PC-9 (cell line): ENCODE measurements around the gene MRTO4. TPM values are rescaled to one million over a fixed set of nuclear protein-coding genes. Genes with fewer than 3 reads are reported as not detected.

Experiments used
- Bru-seq: library from RNA; stranded (reverse); fragments of 400-500 nt; gene quantifications from one replicate; lab custom pipeline; 2021; lab: Mats Ljungman, UMichigan
- BruChase-seq, 2 experiments: library from RNA; stranded (reverse); fragments of 400-500 nt; gene quantifications; one replicate each; lab custom pipeline; 2021; lab: Mats Ljungman, UMichigan
- BruUV-seq: library from RNA; stranded (reverse); fragments of 400-500 nt; replicated peaks from 2 replicates; lab custom pipeline; 2021; lab: Mats Ljungman, UMichigan
- CTCF ChIA-PET: fragments of 300-600 bp; sonication (Branson Sonifier 250); formaldehyde crosslinking; loops from one replicate; lab custom pipeline; 2022; ENCODE audit warnings: antibody characterized with exemption; lab: Charles Lee
- POLR2A ChIA-PET: fragments of 300-600 bp; sonication (Branson Sonifier 250); formaldehyde crosslinking; loops from one replicate; lab custom pipeline; 2022; ENCODE audit warnings: antibody characterized with exemption; ENCODE audit not compliant: unreplicated experiment; lab: Charles Lee
- DNase-seq, 2 experiments: peaks; one replicate each; pipeline versions ENCODE4 v3.0.0 to v3.0.0-alpha.2; 2015 to 2022; ENCODE audit warnings: mixed read lengths in 1 of 2
- H2AFZ ChIP-seq: fragments of 200-600 bp; sonication (generic); 2 replicates; pipeline ENCODE4 v1.8.1; 2017; ENCODE audit warnings: antibody characterized with exemption
- H3F3A ChIP-seq: fragments of 200-600 bp; sonication (generic); 2 replicates; pipeline ENCODE4 v1.8.1; 2017; ENCODE audit warnings: antibody characterized with exemption, mild to moderate bottlenecking, low read depth; ENCODE audit not compliant: insufficient read depth
- H3K27ac ChIP-seq: fragments of 200-600 bp; sonication (generic); 2 replicates; pipeline ENCODE4 v1.6.1; 2016; ENCODE audit warnings: mixed run types
- H3K27me3 ChIP-seq: fragments of 200-600 bp; sonication (generic); 2 replicates; pipeline ENCODE4 v1.6.1; 2016; ENCODE audit warnings: low read depth, mixed run types; ENCODE audit not compliant: insufficient read depth
- H3K36me3 ChIP-seq: fragments of 200-600 bp; sonication (generic); 2 replicates; pipeline ENCODE4 v1.6.1; 2016; ENCODE audit warnings: low read depth, mixed run types
- H3K4me1 ChIP-seq: fragments of 200-600 bp; sonication (generic); replicated peaks from 2 replicates; pipeline ENCODE4 v1.6.1; 2016; ENCODE audit warnings: mixed run types; ENCODE audit not compliant: insufficient read depth
- H3K4me2 ChIP-seq: fragments of 200-600 bp; sonication (generic); 2 replicates; pipeline ENCODE4 v1.6.1; 2017; ENCODE audit warnings: mixed run types
- H3K4me3 ChIP-seq: fragments of 200-600 bp; sonication (generic); 2 replicates; pipeline ENCODE4 v1.6.1; 2016; ENCODE audit warnings: mixed run types
- H3K79me2 ChIP-seq: fragments of 200-600 bp; sonication (generic); 2 replicates; pipeline ENCODE4 v1.6.1; 2017; ENCODE audit warnings: low read depth, mixed run types
- H3K9me2 ChIP-seq: fragments of 200-600 bp; sonication (generic); 2 replicates; pipeline ENCODE4 v1.8.1; 2017; ENCODE audit warnings: mild to moderate bottlenecking; ENCODE audit not compliant: insufficient read depth
- H3K9me3 ChIP-seq: fragments of 200-600 bp; sonication (generic); 2 replicates; pipeline ENCODE4 v1.8.1; 2016; ENCODE audit warnings: low read depth; ENCODE audit not compliant: insufficient read depth
- H4K20me1 ChIP-seq: fragments of 200-600 bp; sonication (generic); 2 replicates; pipeline ENCODE4 v1.8.1; 2017; ENCODE audit not compliant: insufficient read depth
- EZH2 ChIP-seq: fragments of 200-600 bp; sonication (generic); IDR thresholded peaks from 2 replicates; pipeline ENCODE4 v1.8.0; 2017; ENCODE audit warnings: antibody characterized with exemption, low read depth
- intact Hi-C: fragments of 100-400 bp; cut with micrococcal nuclease; formaldehyde crosslinking; loops from one replicate; pipeline ENCODE4 v1.10.0; 2022; ENCODE audit not compliant: unreplicated experiment
- long read RNA-seq: library from polyadenylated mRNA; stranded (forward); transcript quantifications from one replicate; pipeline ENCODE4 v2.0.0, GENCODE V29; 2022
- total RNA-seq: library from RNA; stranded (reverse); gene quantifications from 2 replicates; pipeline ENCODE4 v1.2.3, GENCODE V29; 2021
- TF ChIP-seq, protein P1 (sequence below): fragments of 200-600 bp; sonication (generic); conservative IDR thresholded peaks from 2 replicates; pipeline ENCODE4 v1.6.1; 2017; ENCODE audit warnings: mixed run types, antibody characterized with exemption, mild to moderate bottlenecking, moderate library complexity

Gene MRTO4
- 29.0 and 32.4 TPM in 2 replicates for total RNA-seq
- percentile 84 among the genes with signal in this experiment for Bru-seq, nascent RNA
- BruChase-seq, experiment 1, labeled RNA remaining after a 2-hour chase: percentile 83 among the genes with signal in this experiment
- BruChase-seq, experiment 2, labeled RNA remaining after a 6-hour chase: percentile 95 among the genes with signal in this experiment
- long read RNA-seq, transcript MRTO4-201 (8 exons, 2,315 nt): major isoform, 32 of 40 reads
- long read RNA-seq, partial matches to known transcripts: 0 of 40 reads
- long read RNA-seq, other reads (novel, unspliced or antisense): 8 of 40 reads

- Histone ChIP-seq H3K9me3 (no peaks in the 10 kb centered on the region), H3K27me3 (no peaks in the 10 kb centered on the region), H3K27ac (peak within 1 kb of the TSS; percentile 70), H3K4me2 (peak within 1 kb of the TSS; percentile 95), H3K36me3 (no peaks in the 10 kb centered on the region), H3F3A (no peaks in the 10 kb centered on the region; the same call in 1 of the 2 replicates), H3K4me1 (peaks cover 16% of the 10 kb centered on the region), H3K9me2 (no peaks in the 10 kb centered on the region), H2AFZ (peak within 1 kb of the TSS; percentile 99), H3K79me2 (peaks cover 73% of the 10 kb centered on the region), H4K20me1 (peaks cover 21% of the 10 kb centered on the region), H3K4me3 (peak within 1 kb of the TSS; percentile 82)
- TSS peak; percentile 34 for BruUV-seq
- DNase-seq: peak; percentile 60 to 85
- ChIA-PET CTCF (interaction anchor here (0.6 to 0.7 kb wide), 2 partner anchors 12 to 60 kb away, joined by 3 to 4 read pairs; no protein-coding TSS in a partner anchor), POLR2A (interaction anchor here (0.5 to 0.7 kb wide), 2 partner anchors 11 to 236 kb away, joined by 3 to 4 read pairs; no protein-coding TSS in a partner anchor)
- intact Hi-C loops: loop anchor here (5.0 kb wide), 2 partner anchors 61 to 401 kb away; partner anchors contain the start of genes AKR7A2 and SLC66A1
- TF ChIP-seq, protein P1, sequence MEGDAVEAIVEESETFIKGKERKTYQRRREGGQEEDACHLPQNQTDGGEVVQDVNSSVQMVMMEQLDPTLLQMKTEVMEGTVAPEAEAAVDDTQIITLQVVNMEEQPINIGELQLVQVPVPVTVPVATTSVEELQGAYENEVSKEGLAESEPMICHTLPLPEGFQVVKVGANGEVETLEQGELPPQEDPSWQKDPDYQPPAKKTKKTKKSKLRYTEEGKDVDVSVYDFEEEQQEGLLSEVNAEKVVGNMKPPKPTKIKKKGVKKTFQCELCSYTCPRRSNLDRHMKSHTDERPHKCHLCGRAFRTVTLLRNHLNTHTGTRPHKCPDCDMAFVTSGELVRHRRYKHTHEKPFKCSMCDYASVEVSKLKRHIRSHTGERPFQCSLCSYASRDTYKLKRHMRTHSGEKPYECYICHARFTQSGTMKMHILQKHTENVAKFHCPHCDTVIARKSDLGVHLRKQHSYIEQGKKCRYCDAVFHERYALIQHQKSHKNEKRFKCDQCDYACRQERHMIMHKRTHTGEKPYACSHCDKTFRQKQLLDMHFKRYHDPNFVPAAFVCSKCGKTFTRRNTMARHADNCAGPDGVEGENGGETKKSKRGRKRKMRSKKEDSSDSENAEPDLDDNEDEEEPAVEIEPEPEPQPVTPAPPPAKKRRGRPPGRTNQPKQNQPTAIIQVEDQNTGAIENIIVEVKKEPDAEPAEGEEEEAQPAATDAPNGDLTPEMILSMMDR: no peak
- TF ChIP-seq EZH2: no peak
Measured at GRCh38 chr1:19251305-19252196, at the start of gene MRTO4, which contains the start of gene EMC1. Gene MRTO4 (plus strand): TSS chr1:19251805. CDS start chr1:19251836, 31 bp downstream. Gene EMC1 (minus strand): TSS chr1:19251524. CDS start chr1:19251509, 15 bp downstream.

DNA sequence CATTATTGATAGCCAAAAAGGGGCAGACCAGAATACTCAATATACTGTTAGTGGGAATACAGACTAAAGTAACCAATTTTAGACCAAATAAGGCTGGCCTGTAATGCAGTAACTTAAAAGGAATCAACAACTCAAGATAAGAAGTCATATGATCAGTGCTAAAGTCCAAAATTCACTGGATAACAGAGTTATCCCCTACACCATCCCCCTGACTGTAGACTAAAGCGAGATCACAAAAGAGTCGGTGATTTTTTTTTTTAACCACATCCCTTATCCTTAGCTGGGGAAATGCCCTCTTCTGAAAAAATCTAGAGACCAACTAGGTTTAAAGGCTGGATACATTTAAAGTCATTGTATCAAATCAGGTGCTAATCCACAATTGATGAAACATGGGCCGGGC is 49.2 kb upstream of the MRTO4 start:
- no peak overlapping the region for H3K27ac ChIP-seq
- no peaks in the 10 kb centered on the region for H3K9me2 ChIP-seq
- no peak overlapping the region for H3K4me2 ChIP-seq
- H3F3A ChIP-seq: no peaks in the 10 kb centered on the region
- DNase-seq: no peak
- H3K4me3 ChIP-seq: no peak overlapping the region
- H3K36me3 ChIP-seq: 0 out of 2 replicates have a peak, but pooled peaks cover 6% of the 10 kb centered on the region
- peaks cover 60% of the 10 kb centered on the region for H3K79me2 ChIP-seq
- H3K9me3 ChIP-seq: no peaks in the 10 kb centered on the region
- no peaks in the 10 kb centered on the region for H3K4me1 ChIP-seq
- no peaks in the 10 kb centered on the region for H3K27me3 ChIP-seq
- CTCF ChIA-PET: no interaction called here
- POLR2A ChIA-PET: no interaction called here
- no TSS peak for BruUV-seq
- TF ChIP-seq, protein P1: no peak
- no peak for TF ChIP-seq EZH2
- intact Hi-C loops: no loop called here
- no peak overlapping the region for H2AFZ ChIP-seq
- peaks cover 34% of the 10 kb centered on the region for H4K20me1 ChIP-seq

DNA sequence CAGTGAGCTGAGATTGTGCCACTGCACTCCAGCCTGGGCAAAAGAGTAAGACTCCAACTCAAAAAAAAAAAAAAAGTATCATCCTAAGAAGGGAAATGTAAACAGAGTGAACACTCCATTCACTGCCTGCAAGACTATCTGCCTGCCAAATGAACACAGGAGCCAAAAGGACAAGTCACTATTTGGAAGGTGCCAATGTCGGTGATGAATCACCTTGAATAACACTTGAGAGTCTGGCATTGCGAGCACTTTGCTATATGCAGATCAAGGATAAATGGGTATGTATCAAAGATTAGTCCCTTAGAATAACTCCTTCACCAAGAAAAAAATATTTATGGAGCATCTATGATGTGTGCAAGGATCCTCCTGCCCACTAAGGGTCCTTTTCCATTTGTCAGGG is 48.2 kb upstream of the MRTO4 start:
- peaks cover 70% of the 10 kb centered on the region for H3K79me2 ChIP-seq
- no peaks in the 10 kb centered on the region for H3K9me3 ChIP-seq
- DNase-seq: peak in 1 of 2 experiments; percentile 39
- H4K20me1 ChIP-seq: peaks cover 41% of the 10 kb centered on the region
- H3K4me2 ChIP-seq: no peak overlapping the region
- no peaks in the 10 kb centered on the region for H3K9me2 ChIP-seq
- ChIA-PET POLR2A (no interaction called here), CTCF (interaction anchor here (0.7 kb wide), 1 partner anchor 392 kb away, joined by 4 read pairs; no protein-coding TSS in a partner anchor)
- H3K27me3 ChIP-seq: no peaks in the 10 kb centered on the region
- TF ChIP-seq EZH2: no peak
- TF ChIP-seq, protein P1: no peak
- no peak overlapping the region for H2AFZ ChIP-seq
- H3K4me1 ChIP-seq: peaks cover 3% of the 10 kb centered on the region; the same call in 1 of the 2 replicates
- 0 out of 2 replicates have a peak, but pooled peaks cover 6% of the 10 kb centered on the region for H3K36me3 ChIP-seq
- intact Hi-C loops: no loop called here
- H3K27ac ChIP-seq: no peak overlapping the region
- H3F3A ChIP-seq: no peaks in the 10 kb centered on the region
- H3K4me3 ChIP-seq: no peak overlapping the region
- BruUV-seq: no TSS peak
